Measurements from ENCODE around the gene DUSP5.

DNA sequence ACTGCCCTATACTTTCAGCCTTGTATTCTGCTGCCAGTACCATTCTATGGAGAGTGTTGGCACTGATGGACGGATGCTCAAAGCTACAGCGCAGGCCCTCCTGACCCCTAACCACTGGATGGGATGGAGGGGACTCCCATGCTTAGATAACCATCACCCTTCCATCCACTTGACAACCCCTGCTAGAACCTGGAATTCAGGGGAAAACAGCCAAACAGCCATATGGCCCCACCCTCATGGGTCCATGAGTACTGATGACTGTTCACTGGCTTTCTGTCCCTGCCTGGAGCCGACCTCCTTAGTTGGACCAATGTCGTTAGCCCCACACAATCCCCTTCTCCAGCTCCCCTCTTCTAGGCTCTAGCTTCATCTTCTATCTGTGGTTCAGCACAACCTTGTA lies 16.2 kb downstream of the DUSP5 start:
- TF ChIP-seq CTCF (IDR thresholded peaks at IDR 0.05) (no peak), POLR2A (IDR thresholded peaks at IDR 0.05) (no peak)
